Gastroesophageal sphincter (tissue), 3 donors: ENCODE results near the gene SKIDA1.

Experiments used
- CTCF ChIP-seq, 4 experiments: fragments of 200-600 bp in 2 of 4; fragments of 450-650 bp in 2 of 4; sonication (generic) in 1 of 4; IDR thresholded peaks; one replicate each; pipeline ENCODE4 v1.5.1; 2017 to 2019; ENCODE audit warnings: antibody characterized with exemption in 4 of 4, mild to moderate bottlenecking in 2 of 4, moderate library complexity in 2 of 4
- POLR2A ChIP-seq, 2 donors: fragments of 450-650 bp; IDR thresholded peaks; one replicate each; pipeline ENCODE4 v1.6.1; 2017; ENCODE audit warnings: antibody characterized with exemption in 2 of 2, mild to moderate bottlenecking in 2 of 2, moderate library complexity in 1 of 2

GRCh38 chr10:21531164-21531563 is 5.7 kb upstream of the SKIDA1 start:
- no peak for TF ChIP-seq CTCF (IDR thresholded peaks at IDR 0.05)
- TF ChIP-seq POLR2A (IDR thresholded peaks at IDR 0.05) = no peak
